Stimulated activated CD8-positive, alpha-beta memory T cell treated with anti-CD3 and anti-CD28 coated beads, Interleukin-15, amount 100 ng/mL, for 24 hours (primary cell): ENCODE data around the gene ZNF597.
"Not testable (repeated sequence)": the region's sequence is repeated elsewhere in the genome, so short reads cannot be mapped to it uniquely, and the experiment has no call there.

Source experiments
- DNase-seq: peaks from one replicate; pipeline ENCODE4 v3.0.0-alpha.2; 2020; ENCODE audit warnings: low read depth

ZNF597 gene

GRCh38 chr16:3475604-3476375 is 32.5 kb upstream of the ZNF597 start:
- no peak for DNase-seq

- DNase-seq = not testable (repeated sequence)
Observed at GRCh38 chr16:3474870-3475269, 31.6 kb upstream of the ZNF597 start.

GRCh38 chr16:3474136-3474779 is 31.0 kb upstream of the ZNF597 start:
- no peak for DNase-seq

- not testable (repeated sequence) for DNase-seq
Observed at GRCh38 chr16:3473596-3473943, 30.3 kb upstream of the ZNF597 start.

- DNase-seq = no peak
Observed at GRCh38 chr16:3472878-3473595, 29.7 kb upstream of the ZNF597 start.

GRCh38 chr16:3471518-3472176 is 28.3 kb upstream of the ZNF597 start:
- no peak for DNase-seq

- no peak for DNase-seq
Observed at GRCh38 chr16:3470723-3471122, 27.4 kb upstream of the ZNF597 start.

GRCh38 chr16:3469736-3470135 is 26.4 kb upstream of the ZNF597 start:
- DNase-seq = no peak

- DNase-seq = no peak
Observed at GRCh38 chr16:3468501-3468900, 25.2 kb upstream of the ZNF597 start.

- DNase-seq = no peak
Observed at GRCh38 chr16:3467921-3468320, 24.6 kb upstream of the ZNF597 start.

- no peak for DNase-seq
Observed at GRCh38 chr16:3467182-3467581, 23.9 kb upstream of the ZNF597 start.

GRCh38 chr16:3465911-3466584 is 22.7 kb upstream of the ZNF597 start:
- no peak for DNase-seq

- no peak for DNase-seq
Observed at GRCh38 chr16:3465301-3465700, 22.0 kb upstream of the ZNF597 start.

GRCh38 chr16:3461151-3461550 is 17.8 kb upstream of the ZNF597 start:
- no peak for DNase-seq

- no peak for DNase-seq
Observed at GRCh38 chr16:3460585-3460984, 17.3 kb upstream of the ZNF597 start.

- DNase-seq = no peak
Observed at GRCh38 chr16:3460121-3460520, 16.8 kb upstream of the ZNF597 start.

- no peak for DNase-seq
Observed at GRCh38 chr16:3459401-3460090, 16.2 kb upstream of the ZNF597 start.

GRCh38 chr16:3458852-3459361 is 15.6 kb upstream of the ZNF597 start:
- DNase-seq = no peak

- DNase-seq = no peak
Observed at GRCh38 chr16:3458278-3458851, 15.1 kb upstream of the ZNF597 start.

- peak; percentile 79 for DNase-seq
Observed at GRCh38 chr16:3457434-3458252, 14.3 kb upstream of the ZNF597 start.
